C4-2B (cell line): ENCODE data around the gene P2RX1.

ENCODE experiments used
- H3K27ac ChIP-seq: fragments of 450-650 bp; 2 replicates; pipeline ENCODE4 v1.5.1; 2017
- ZFX ChIP-seq: fragments of 450-650 bp; IDR thresholded peaks from 2 replicates; pipeline ENCODE4 v1.6.1; 2017
- TF ChIP-seq, protein P1 (sequence below): fragments of 450-650 bp; conservative IDR thresholded peaks from 2 replicates; pipeline ENCODE4 v1.5.1; 2017; ENCODE audit warnings: mild to moderate bottlenecking

P2RX1 gene

GRCh38 chr17:3921502-3922319 lies 5.4 kb upstream of the P2RX1 start:
- H3K27ac ChIP-seq: no peak overlapping the region
- TF ChIP-seq, protein P1, sequence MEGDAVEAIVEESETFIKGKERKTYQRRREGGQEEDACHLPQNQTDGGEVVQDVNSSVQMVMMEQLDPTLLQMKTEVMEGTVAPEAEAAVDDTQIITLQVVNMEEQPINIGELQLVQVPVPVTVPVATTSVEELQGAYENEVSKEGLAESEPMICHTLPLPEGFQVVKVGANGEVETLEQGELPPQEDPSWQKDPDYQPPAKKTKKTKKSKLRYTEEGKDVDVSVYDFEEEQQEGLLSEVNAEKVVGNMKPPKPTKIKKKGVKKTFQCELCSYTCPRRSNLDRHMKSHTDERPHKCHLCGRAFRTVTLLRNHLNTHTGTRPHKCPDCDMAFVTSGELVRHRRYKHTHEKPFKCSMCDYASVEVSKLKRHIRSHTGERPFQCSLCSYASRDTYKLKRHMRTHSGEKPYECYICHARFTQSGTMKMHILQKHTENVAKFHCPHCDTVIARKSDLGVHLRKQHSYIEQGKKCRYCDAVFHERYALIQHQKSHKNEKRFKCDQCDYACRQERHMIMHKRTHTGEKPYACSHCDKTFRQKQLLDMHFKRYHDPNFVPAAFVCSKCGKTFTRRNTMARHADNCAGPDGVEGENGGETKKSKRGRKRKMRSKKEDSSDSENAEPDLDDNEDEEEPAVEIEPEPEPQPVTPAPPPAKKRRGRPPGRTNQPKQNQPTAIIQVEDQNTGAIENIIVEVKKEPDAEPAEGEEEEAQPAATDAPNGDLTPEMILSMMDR: no peak
- no peak for TF ChIP-seq ZFX

GRCh38 chr17:3921006-3921405 lies 4.7 kb upstream of the P2RX1 start:
- no peak for TF ChIP-seq ZFX
- TF ChIP-seq, protein P1: no peak
- no peak overlapping the region for H3K27ac ChIP-seq

- TF ChIP-seq ZFX: no peak
- TF ChIP-seq, protein P1: no peak
- H3K27ac ChIP-seq: no peak overlapping the region
Observed at GRCh38 chr17:3919123-3919624, 2.9 kb upstream of the P2RX1 start.

DNA sequence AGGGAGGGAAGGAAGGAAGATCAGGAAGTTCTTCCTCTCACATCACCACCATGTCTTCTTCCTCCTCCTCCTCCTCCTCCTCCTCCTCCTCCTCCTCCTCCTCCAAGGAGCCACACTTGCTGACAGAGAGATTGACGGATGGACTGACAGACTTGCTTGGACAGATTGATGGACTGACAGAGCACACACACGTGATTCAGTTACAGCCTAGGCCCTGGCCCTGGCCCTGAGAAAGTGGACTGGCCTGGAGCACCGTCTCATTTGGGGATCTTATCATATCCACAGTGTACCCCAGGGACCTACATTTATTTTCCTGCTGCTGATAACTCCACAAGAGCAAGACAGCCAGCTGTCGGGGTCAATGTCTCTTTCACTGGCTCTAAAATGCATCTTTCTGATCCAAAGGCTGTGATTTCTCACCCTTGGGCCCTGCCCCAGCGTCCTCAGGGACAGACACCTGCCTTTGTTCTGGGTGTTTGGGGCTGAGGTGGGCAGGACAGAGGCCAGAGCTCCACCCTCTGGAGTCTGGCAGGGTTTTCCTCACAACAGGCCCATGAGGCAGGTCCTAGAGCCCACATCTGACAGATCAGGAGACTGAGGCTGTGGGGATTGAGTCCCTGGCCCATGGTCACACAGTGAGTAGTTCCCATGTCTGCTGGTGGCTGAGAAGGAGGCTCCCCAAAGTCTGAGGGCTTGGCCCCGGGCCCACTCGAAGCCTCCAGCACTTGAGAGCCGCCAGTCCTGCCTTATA lies 2.3 kb upstream of the P2RX1 start:
- no peak overlapping the region for H3K27ac ChIP-seq
- TF ChIP-seq, protein P1: no peak
- no peak for TF ChIP-seq ZFX

DNA sequence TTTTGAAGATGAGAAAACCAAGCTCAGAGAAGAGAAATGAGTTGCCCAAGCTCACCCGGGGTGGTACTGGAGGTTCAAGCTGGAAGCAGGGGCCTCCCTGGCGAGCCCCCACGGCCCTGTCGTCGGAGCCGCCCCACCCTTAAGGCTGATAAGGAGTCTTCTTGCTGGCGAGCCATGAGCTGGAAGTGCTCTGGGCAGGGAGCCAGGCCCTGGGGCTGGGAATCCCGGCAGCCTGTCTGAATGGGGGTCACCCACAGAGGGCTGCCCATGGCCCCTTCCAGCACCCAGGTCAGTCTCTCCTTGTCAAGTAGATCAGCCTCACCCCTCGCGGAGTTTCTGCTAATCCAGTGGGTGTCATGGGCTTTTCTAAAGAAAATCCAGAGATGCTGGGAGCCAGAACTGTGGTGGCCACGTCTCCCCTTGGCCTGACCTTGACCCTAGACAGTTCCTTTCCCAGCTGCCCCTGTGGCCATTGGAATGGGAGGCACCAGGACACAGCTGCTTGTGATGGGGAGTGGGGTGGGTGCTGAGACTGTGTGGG lies 1.2 kb upstream of the P2RX1 start:
- no peak for TF ChIP-seq ZFX
- TF ChIP-seq, protein P1: no peak
- H3K27ac ChIP-seq: no peak overlapping the region

DNA sequence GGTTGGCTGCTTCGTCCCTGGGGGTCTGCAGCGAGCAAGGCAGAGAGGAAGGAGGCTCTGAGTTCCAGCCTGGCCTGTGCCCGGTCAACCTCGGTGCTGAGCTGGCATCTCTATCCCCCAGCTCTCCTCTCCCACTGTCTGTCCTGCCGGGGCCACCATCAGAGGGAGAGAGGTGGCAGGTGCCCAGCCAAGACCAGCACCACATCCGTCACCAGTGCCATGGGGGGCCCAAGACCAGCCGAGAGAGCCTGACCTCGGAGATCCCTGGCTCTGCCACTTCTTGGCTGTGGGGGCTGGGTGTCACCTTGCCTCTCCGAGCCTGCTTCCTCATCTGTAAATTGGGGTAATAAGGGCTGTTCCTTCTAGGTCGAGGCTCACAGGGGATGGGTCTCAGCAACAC lies 560 bp upstream of the P2RX1 start:
- TF ChIP-seq, protein P1: no peak
- TF ChIP-seq ZFX: no peak
- no peak overlapping the region for H3K27ac ChIP-seq

DNA sequence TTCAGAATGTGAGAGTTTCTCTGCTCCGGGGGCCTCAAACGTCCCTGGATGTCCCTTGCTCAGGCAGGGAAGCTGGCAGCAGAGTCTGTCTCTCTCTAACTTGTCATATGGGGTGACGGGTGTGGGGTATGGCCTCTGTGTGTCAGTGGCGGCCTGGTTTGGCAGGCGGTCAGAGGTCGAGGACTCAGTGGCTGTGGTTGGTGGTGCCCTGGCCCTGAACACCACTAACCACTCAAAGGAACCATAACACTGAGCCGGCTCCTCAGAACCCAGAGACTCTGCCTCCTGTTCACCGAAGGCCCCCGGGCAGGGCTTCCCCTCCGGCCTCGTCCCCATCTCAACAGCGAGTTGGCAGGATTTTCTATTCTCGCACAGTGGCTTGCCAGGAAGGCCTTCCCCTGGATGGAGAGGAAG lies 677 bp downstream of the P2RX1 start:
- no peak for TF ChIP-seq ZFX
- TF ChIP-seq, protein P1: no peak
- no peak overlapping the region for H3K27ac ChIP-seq
